DMS 273 treated with DMSO at 0.1 percent for 48 hours (cell line): ENCODE measurements around the gene OXNAD1.
A peak's percentile ranks its signal among the peaks of the same experiment; 100 is the strongest.

Experiments used
- DNase-seq: peaks from one replicate; lab custom pipeline; 2025; lab: John Stamatoyannopoulos, UW

OXNAD1 gene

GRCh38 chr3:16329036-16329825, 64.2 kb downstream of the OXNAD1 start:
- no peak for DNase-seq

GRCh38 chr3:16329826-16330129, 64.8 kb downstream of the OXNAD1 start:
- DNase-seq = no peak

GRCh38 chr3:16330351-16330750, 65.3 kb downstream of the OXNAD1 start:
- DNase-seq = no peak

- no peak for DNase-seq
Measured at GRCh38 chr3:16331319-16331883, 66.4 kb downstream of the OXNAD1 start.

- DNase-seq = no peak
Measured at GRCh38 chr3:16332904-16333426, 68.0 kb downstream of the OXNAD1 start.

- no peak for DNase-seq
Measured at GRCh38 chr3:16334909-16335308, 69.9 kb downstream of the OXNAD1 start.

GRCh38 chr3:16335333-16335732, 70.3 kb downstream of the OXNAD1 start:
- DNase-seq = no peak

- no peak for DNase-seq
Measured at GRCh38 chr3:16335772-16336645, 71.0 kb downstream of the OXNAD1 start.

GRCh38 chr3:16336825-16337224, 71.8 kb downstream of the OXNAD1 start:
- no peak for DNase-seq

- no peak for DNase-seq
Measured at GRCh38 chr3:16337856-16338540, 73.0 kb downstream of the OXNAD1 start.

GRCh38 chr3:16338999-16339398, 74.0 kb downstream of the OXNAD1 start:
- peak; percentile 44 for DNase-seq

GRCh38 chr3:16343101-16343500, 78.1 kb downstream of the OXNAD1 start:
- no peak for DNase-seq

GRCh38 chr3:16346413-16347081, 81.5 kb downstream of the OXNAD1 start:
- DNase-seq = no peak

GRCh38 chr3:16347548-16347947, 82.5 kb downstream of the OXNAD1 start:
- DNase-seq = no peak

- DNase-seq = no peak
Measured at GRCh38 chr3:16349986-16350596, 85.1 kb downstream of the OXNAD1 start.

GRCh38 chr3:16350597-16351318, 85.7 kb downstream of the OXNAD1 start:
- DNase-seq = no peak

GRCh38 chr3:16352428-16352827, 87.4 kb downstream of the OXNAD1 start:
- no peak for DNase-seq

GRCh38 chr3:16354291-16354690, 89.3 kb downstream of the OXNAD1 start:
- DNase-seq = no peak
